Common myeloid progenitor, CD34-positive (primary cell): ENCODE measurements around the gene TIMM10.

Source experiments
- CTCF ChIA-PET: fragments of 350-600 bp; sonication (Branson Sonifier 250); formaldehyde crosslinking; loops from one replicate; lab custom pipeline; 2021; ENCODE audit warnings: antibody characterized with exemption; lab: Charles Lee
- POLR2A ChIA-PET: fragments of 350-600 bp; sonication (Branson Sonifier 250); formaldehyde crosslinking; loops from one replicate; lab custom pipeline; 2021; ENCODE audit warnings: antibody characterized with exemption; lab: Charles Lee
- DNase-seq, 3 donors: peaks; one replicate each; pipeline versions ENCODE4 v3.0.0 to v3.0.0-alpha.2; 2013
- H3K27ac ChIP-seq, 2 experiments: 1 replicate in 1 of 2; 2 replicates in 1 of 2; pipeline ENCODE4 v1.7.0; 2013; ENCODE audit warnings: inconsistent platforms in 2 of 2, low read length in 2 of 2, mild to moderate bottlenecking in 2 of 2, low read depth in 1 of 2, moderate library complexity in 1 of 2; ENCODE audit not compliant: severe bottlenecking in 2 of 2, insufficient read depth in 1 of 2, poor library complexity in 1 of 2
- H3K27me3 ChIP-seq, 5 experiments: replicated peaks in 2 of 5; 1 replicate in 3 of 5; 2 replicates in 2 of 5; pipeline versions ENCODE4 v1.6.1 to v1.7.0; 2013; ENCODE audit warnings: low read length in 4 of 5, mild to moderate bottlenecking in 2 of 5, moderate library complexity in 2 of 5, inconsistent platforms in 1 of 5; ENCODE audit not compliant: insufficient read depth in 5 of 5, control insufficient read depth in 4 of 5
- H3K36me3 ChIP-seq, 4 experiments: 1 replicate in 2 of 4; 2 replicates in 2 of 4; pipeline versions ENCODE4 v1.6.1 to v1.7.0; 2013; ENCODE audit warnings: low read length in 3 of 4, control low read depth in 1 of 4, mild to moderate bottlenecking in 1 of 4; ENCODE audit not compliant: control insufficient read depth in 4 of 4, insufficient read depth in 4 of 4
- H3K4me1 ChIP-seq, 4 experiments: 1 replicate in 3 of 4; 2 replicates in 1 of 4; pipeline versions ENCODE4 v1.6.1 to v1.7.1; 2013; ENCODE audit warnings: low read length in 3 of 4, mild to moderate bottlenecking in 3 of 4, control low read depth in 1 of 4, inconsistent platforms in 1 of 4, moderate library complexity in 1 of 4; ENCODE audit not compliant: control insufficient read depth in 4 of 4, insufficient read depth in 4 of 4; ENCODE audit errors: control extremely low read depth in 1 of 4
- H3K4me3 ChIP-seq, 7 experiments: 1 replicate in 4 of 7; 2 replicates in 3 of 7; pipeline versions ENCODE4 v1.5.1 to v1.7.0; 2013; ENCODE audit warnings: mild to moderate bottlenecking in 7 of 7, low read length in 6 of 7, moderate library complexity in 6 of 7, inconsistent platforms in 2 of 7, low read depth in 2 of 7, control low read depth in 1 of 7; ENCODE audit not compliant: insufficient read depth in 4 of 7, control insufficient read depth in 1 of 7; ENCODE audit errors: extremely low read depth in 1 of 7
- H3K9me3 ChIP-seq, 5 experiments: 1 replicate in 4 of 5; 2 replicates in 1 of 5; pipeline versions ENCODE4 v1.6.1 to v1.7.1; 2013; ENCODE audit warnings: low read length in 4 of 5, mild to moderate bottlenecking in 2 of 5, inconsistent platforms in 1 of 5, low read depth in 1 of 5, moderate library complexity in 1 of 5; ENCODE audit not compliant: control insufficient read depth in 4 of 5, insufficient read depth in 2 of 5; ENCODE audit errors: control extremely low read depth in 1 of 5
- WGBS: methylation state at CpG from one replicate; pipeline ENCODE4 v1.1.5; 2013; ENCODE audit not compliant: insufficient coverage; 5-methylcytosine and 5-hydroxymethylcytosine counted together

TIMM10 gene

GRCh38 chr11:57545883-57546282 lies 15.3 kb upstream of the TIMM10 start:
- peaks cover 0 to 12% (median 12%) of the 10 kb centered on the region in 4 experiments for H3K4me1 ChIP-seq
- H3K27ac ChIP-seq: no peak overlapping the region
- POLR2A ChIA-PET: no interaction called here
- no peaks in the 10 kb centered on the region for H3K9me3 ChIP-seq
- DNase-seq: no peak
- no peaks in the 10 kb centered on the region for H3K27me3 ChIP-seq
- CTCF ChIA-PET: interaction anchor here (0.7 to 2.9 kb wide), 4 partner anchors 14 to 94 kb away, joined by 3 to 9 read pairs (median 3); partner anchors contain the start of gene TIMM10
- peaks cover 3 to 38% (median 28%) of the 10 kb centered on the region in 4 experiments for H3K36me3 ChIP-seq
- no peak overlapping the region for H3K4me3 ChIP-seq
- WGBS: 100% methylated on average over 10 of the region's 13 CpGs

- POLR2A ChIA-PET: no interaction called here
- no peaks in the 10 kb centered on the region for H3K27me3 ChIP-seq
- CTCF ChIA-PET: interaction anchor here (0.7 to 1.6 kb wide), 6 partner anchors 10 to 1577 kb away, joined by 3 to 6 read pairs (median 4); no protein-coding TSS in a partner anchor
- peaks cover 0 to 25% (median 16%) of the 10 kb centered on the region in 4 experiments for H3K36me3 ChIP-seq
- no peak overlapping the region for H3K4me3 ChIP-seq
- H3K27ac ChIP-seq: no peak overlapping the region
- DNase-seq: no peak
- peaks cover 0 to 12% (median 12%) of the 10 kb centered on the region in 4 experiments for H3K4me1 ChIP-seq
- no peaks in the 10 kb centered on the region for H3K9me3 ChIP-seq
- 96% methylated on average over 5 of the region's 6 CpGs for WGBS
Observed at GRCh38 chr11:57544566-57544965, 14.0 kb upstream of the TIMM10 start.

GRCh38 chr11:57543593-57543992 lies 13.0 kb upstream of the TIMM10 start:
- ChIA-PET CTCF (interaction anchor here (1.3 to 1.7 kb wide), 4 partner anchors 9 to 17 kb away, joined by 4 to 6 read pairs (median 5); no protein-coding TSS in a partner anchor), POLR2A (no interaction called here)
- H3K36me3 ChIP-seq: peaks cover 2 to 21% (median 10%) of the 10 kb centered on the region in 4 experiments
- H3K4me1 ChIP-seq: peaks cover 0 to 12% (median 12%) of the 10 kb centered on the region in 4 experiments
- DNase-seq: no peak
- no peaks in the 10 kb centered on the region for H3K27me3 ChIP-seq
- WGBS: 97% methylated on average over 4 of the region's 6 CpGs
- H3K4me3 ChIP-seq: no peak overlapping the region
- H3K9me3 ChIP-seq: no peaks in the 10 kb centered on the region
- H3K27ac ChIP-seq: no peak overlapping the region

GRCh38 chr11:57542582-57542981 lies 12.0 kb upstream of the TIMM10 start:
- Histone ChIP-seq H3K27ac (no peak overlapping the region), H3K4me1 (peaks cover 0 to 7% (median 6%) of the 10 kb centered on the region in 4 experiments), H3K4me3 (no peak overlapping the region), H3K9me3 (no peaks in the 10 kb centered on the region), H3K36me3 (peaks cover 2 to 18% (median 9%) of the 10 kb centered on the region in 4 experiments), H3K27me3 (no peaks in the 10 kb centered on the region)
- ChIA-PET CTCF (interaction anchor here (0.9 to 1.7 kb wide), 2 partner anchors 11 to 15 kb away, joined by 5 read pairs; no protein-coding TSS in a partner anchor), POLR2A (no interaction called here)
- DNase-seq: no peak
- WGBS: 89% methylated on average over 4 of the region's 4 CpGs

GRCh38 chr11:57541169-57541568 lies 10.6 kb upstream of the TIMM10 start:
- WGBS: 96% methylated on average over 3 of the region's 5 CpGs

GRCh38 chr11:57539342-57539741 lies 8.8 kb upstream of the TIMM10 start:
- Histone ChIP-seq H3K36me3 (peaks cover 0 to 8% (median 2%) of the 10 kb centered on the region in 4 experiments), H3K4me3 (no peak overlapping the region), H3K27ac (no peak overlapping the region), H3K9me3 (no peaks in the 10 kb centered on the region), H3K27me3 (no peaks in the 10 kb centered on the region), H3K4me1 (no peaks in the 10 kb centered on the region)
- no peak for DNase-seq
- 100% methylated on average over 1 of the region's 1 CpG for WGBS
- ChIA-PET CTCF (interaction anchor here (0.8 to 1.5 kb wide), 2 partner anchors 9 to 102 kb away, joined by 3 read pairs; no protein-coding TSS in a partner anchor), POLR2A (no interaction called here)

More at GRCh38 chr11:57541169-57541568, 10.6 kb upstream of the TIMM10 start:
- Histone ChIP-seq H3K9me3 (no peaks in the 10 kb centered on the region), H3K36me3 (peaks cover 2 to 8% (median 3%) of the 10 kb centered on the region in 4 experiments), H3K4me3 (no peak overlapping the region), H3K4me1 (no peaks in the 10 kb centered on the region), H3K27ac (no peak overlapping the region), H3K27me3 (no peaks in the 10 kb centered on the region)
- CTCF ChIA-PET: no interaction called here
- no peak for DNase-seq
- POLR2A ChIA-PET: no interaction called here

- peaks cover 0 to 5% (median under 1%) of the 10 kb centered on the region in 4 experiments for H3K36me3 ChIP-seq
- peaks cover 0 to 2% (median under 1%) of the 10 kb centered on the region in 4 experiments for H3K4me1 ChIP-seq
- no peak within 1 kb of the TSS for H3K4me3 ChIP-seq
- 95% methylated on average over 13 of the region's 14 CpGs for WGBS
- H3K27me3 ChIP-seq: no peaks in the 10 kb centered on the region
- DNase-seq: no peak
- POLR2A ChIA-PET: no interaction called here
- CTCF ChIA-PET: interaction anchor here (1.0 to 11.8 kb wide), 4 partner anchors 10 to 106 kb away, joined by 3 to 115 read pairs (median 7); partner anchors contain the start of gene UBE2L6
- H3K9me3 ChIP-seq: no peaks in the 10 kb centered on the region
- H3K27ac ChIP-seq: no peak within 1 kb of the TSS
Observed at GRCh38 chr11:57536947-57537619, 6.5 kb upstream of the TIMM10 start, which contains the start of gene SMTNL1. SMTNL1 (plus strand) TSS chr11:57537595; CDS start chr11:57542643, 5,048 bp downstream.
